Measurements from ENCODE around the gene DLGAP1.
"Not testable (repeated sequence)": the region's sequence is repeated elsewhere in the genome, so short reads cannot be mapped to it uniquely, and the experiment has no call there.

Gene DLGAP1

DNA sequence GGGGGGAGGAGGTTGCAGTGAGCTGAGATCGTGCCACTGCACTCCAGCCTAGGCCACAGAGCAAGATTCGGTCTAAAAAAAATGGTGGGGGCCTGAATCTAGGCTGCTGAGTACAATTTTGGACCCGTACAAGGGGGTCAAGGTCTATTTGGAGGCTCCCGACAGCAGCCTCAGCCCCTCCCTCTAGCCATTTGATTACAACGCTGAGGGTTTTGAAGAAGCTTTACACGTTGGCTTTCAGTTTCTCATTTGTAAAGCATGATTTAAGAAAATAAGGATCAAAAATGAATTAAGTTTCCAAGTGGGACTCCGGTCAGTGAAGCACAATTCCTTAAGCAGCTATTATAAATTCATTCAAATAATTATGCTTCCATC, 871.2 kb downstream of the DLGAP1 start:
- H3K79me2 ChIP-seq (ENCODE audit: insufficient read depth, low read length), result no peaks in the 10 kb centered on the region
- H3K9ac ChIP-seq (ENCODE audit: low read length), result no peak overlapping the region
- no peak overlapping the region for H3K4me3 ChIP-seq (ENCODE audit: low read depth, low read length, poor library complexity, severe bottlenecking)
- H3K4me1 ChIP-seq (ENCODE audit: insufficient read depth, low read length, severe bottlenecking), result peaks cover 37% of the 10 kb centered on the region
- H3K27ac ChIP-seq (ENCODE audit: low read depth, low read length, poor library complexity, severe bottlenecking), result no peak overlapping the region
- H2AFZ ChIP-seq (ENCODE audit: low read length), result no peak overlapping the region
- TF ChIP-seq, protein P1, sequence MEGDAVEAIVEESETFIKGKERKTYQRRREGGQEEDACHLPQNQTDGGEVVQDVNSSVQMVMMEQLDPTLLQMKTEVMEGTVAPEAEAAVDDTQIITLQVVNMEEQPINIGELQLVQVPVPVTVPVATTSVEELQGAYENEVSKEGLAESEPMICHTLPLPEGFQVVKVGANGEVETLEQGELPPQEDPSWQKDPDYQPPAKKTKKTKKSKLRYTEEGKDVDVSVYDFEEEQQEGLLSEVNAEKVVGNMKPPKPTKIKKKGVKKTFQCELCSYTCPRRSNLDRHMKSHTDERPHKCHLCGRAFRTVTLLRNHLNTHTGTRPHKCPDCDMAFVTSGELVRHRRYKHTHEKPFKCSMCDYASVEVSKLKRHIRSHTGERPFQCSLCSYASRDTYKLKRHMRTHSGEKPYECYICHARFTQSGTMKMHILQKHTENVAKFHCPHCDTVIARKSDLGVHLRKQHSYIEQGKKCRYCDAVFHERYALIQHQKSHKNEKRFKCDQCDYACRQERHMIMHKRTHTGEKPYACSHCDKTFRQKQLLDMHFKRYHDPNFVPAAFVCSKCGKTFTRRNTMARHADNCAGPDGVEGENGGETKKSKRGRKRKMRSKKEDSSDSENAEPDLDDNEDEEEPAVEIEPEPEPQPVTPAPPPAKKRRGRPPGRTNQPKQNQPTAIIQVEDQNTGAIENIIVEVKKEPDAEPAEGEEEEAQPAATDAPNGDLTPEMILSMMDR (IDR thresholded peaks at IDR 0.05; ENCODE audit: low read length), result no peak
- TF ChIP-seq EZH2 (IDR thresholded peaks at IDR 0.05; ENCODE audit: borderline replicate concordance, low read length), result no peak
- no peaks in the 10 kb centered on the region for H3K9me2 ChIP-seq (ENCODE audit: low read depth, low read length)
- no peak overlapping the region for H3K4me2 ChIP-seq (ENCODE audit: low read length)
- H3K27me3 ChIP-seq (ENCODE audit: insufficient read depth, low read length), result no peaks in the 10 kb centered on the region
- H3K9me3 ChIP-seq (ENCODE audit: low read length), result no peaks in the 10 kb centered on the region
- H4K20me1 ChIP-seq (ENCODE audit: insufficient read depth, low read length), result no peaks in the 10 kb centered on the region
- no peaks in the 10 kb centered on the region for H3K36me3 ChIP-seq (ENCODE audit: insufficient read depth, low read length)
- no peaks in the 10 kb centered on the region for H3F3A ChIP-seq (ENCODE audit: insufficient read depth, low read length)

DNA sequence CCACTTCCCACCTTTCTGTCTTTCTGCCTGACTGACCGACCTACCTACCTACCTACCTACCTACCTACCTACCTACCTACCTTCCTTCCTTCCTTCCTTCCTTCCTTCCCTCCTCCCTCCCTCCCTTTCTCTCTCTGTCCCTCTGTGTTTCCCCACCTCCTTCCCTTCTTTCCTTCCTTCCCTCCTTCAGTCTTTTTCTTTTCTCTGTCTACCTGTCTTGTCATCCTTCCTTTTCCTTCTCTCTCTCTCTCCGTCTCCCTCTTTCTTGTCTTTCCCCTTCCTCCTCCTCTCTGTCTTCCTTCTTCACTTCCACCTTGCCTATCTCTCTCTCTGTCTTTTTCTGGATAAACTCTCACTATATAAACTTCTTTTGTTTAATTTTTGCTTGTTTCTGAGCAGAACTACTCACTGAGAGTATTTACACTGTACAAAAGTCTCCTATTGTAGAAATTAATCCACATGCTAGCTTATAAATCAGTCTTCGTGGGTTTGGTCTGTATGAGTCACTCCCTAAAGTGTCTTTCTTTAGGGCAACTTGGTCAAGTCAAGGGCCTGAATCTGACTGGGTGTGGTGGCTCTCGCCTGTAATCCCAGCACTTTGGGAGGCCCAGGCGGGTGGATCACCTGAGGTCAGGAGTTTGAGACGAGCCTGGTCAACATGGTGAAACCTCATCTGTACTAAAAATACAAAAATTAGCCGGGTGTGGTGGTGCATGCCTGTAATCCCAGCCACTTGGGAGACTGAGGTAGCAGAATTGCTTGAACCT, 871.8 kb downstream of the DLGAP1 start:
- not testable (repeated sequence) for H4K20me1 ChIP-seq (ENCODE audit: insufficient read depth, low read length); H3K27ac ChIP-seq (ENCODE audit: low read depth, low read length, poor library complexity, severe bottlenecking); H3K9ac ChIP-seq (ENCODE audit: low read length); H3K9me3 ChIP-seq (ENCODE audit: low read length); H3K36me3 ChIP-seq (ENCODE audit: insufficient read depth, low read length); H3K4me2 ChIP-seq (ENCODE audit: low read length); H3K4me3 ChIP-seq (ENCODE audit: low read depth, low read length, poor library complexity, severe bottlenecking); H3F3A ChIP-seq (ENCODE audit: insufficient read depth, low read length); H3K27me3 ChIP-seq (ENCODE audit: insufficient read depth, low read length); H3K9me2 ChIP-seq (ENCODE audit: low read depth, low read length); H3K79me2 ChIP-seq (ENCODE audit: insufficient read depth, low read length); H2AFZ ChIP-seq (ENCODE audit: low read length)
- H3K4me1 ChIP-seq (ENCODE audit: insufficient read depth, low read length, severe bottlenecking), result peaks cover 37% of the 10 kb centered on the region

DNA sequence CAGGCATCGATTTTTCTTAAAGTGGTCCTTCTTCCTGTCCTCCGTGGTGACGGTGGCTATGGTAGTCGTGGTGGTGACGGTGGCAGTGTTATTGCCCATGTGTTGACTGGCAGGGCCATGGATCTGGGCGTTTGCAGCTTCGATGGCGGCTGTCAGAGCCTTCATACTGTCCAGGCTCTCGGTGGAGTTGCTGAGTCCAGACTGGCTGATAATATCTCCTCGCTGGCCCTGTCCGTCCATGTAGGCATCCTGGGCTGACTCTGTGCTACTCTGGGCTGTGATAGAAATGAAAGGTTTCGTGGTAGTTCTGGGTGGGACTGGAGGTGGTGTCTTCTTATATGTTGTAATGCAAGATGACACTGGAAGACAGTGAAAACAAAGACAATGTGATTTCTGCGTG, 873.2 kb downstream of the DLGAP1 start:
- H3K9ac ChIP-seq (ENCODE audit: low read length), result no peak overlapping the region
- H3K4me3 ChIP-seq (ENCODE audit: low read depth, low read length, poor library complexity, severe bottlenecking), result no peak overlapping the region
- H3K9me2 ChIP-seq (ENCODE audit: low read depth, low read length), result no peaks in the 10 kb centered on the region
- H4K20me1 ChIP-seq (ENCODE audit: insufficient read depth, low read length), result no peaks in the 10 kb centered on the region
- H2AFZ ChIP-seq (ENCODE audit: low read length), result no peak overlapping the region
- no peaks in the 10 kb centered on the region for H3K9me3 ChIP-seq (ENCODE audit: low read length)
- H3K27me3 ChIP-seq (ENCODE audit: insufficient read depth, low read length), result no peaks in the 10 kb centered on the region
- no peak overlapping the region for H3K4me2 ChIP-seq (ENCODE audit: low read length)
- no peaks in the 10 kb centered on the region for H3K79me2 ChIP-seq (ENCODE audit: insufficient read depth, low read length)
- TF ChIP-seq, protein P1 (IDR thresholded peaks at IDR 0.05; ENCODE audit: low read length), result no peak
- no peak for TF ChIP-seq EZH2 (IDR thresholded peaks at IDR 0.05; ENCODE audit: borderline replicate concordance, low read length)
- H3K36me3 ChIP-seq (ENCODE audit: insufficient read depth, low read length), result no peaks in the 10 kb centered on the region
- H3F3A ChIP-seq (ENCODE audit: insufficient read depth, low read length), result no peaks in the 10 kb centered on the region
- peaks cover 32% of the 10 kb centered on the region for H3K4me1 ChIP-seq (ENCODE audit: insufficient read depth, low read length, severe bottlenecking)
- no peak overlapping the region for H3K27ac ChIP-seq (ENCODE audit: low read depth, low read length, poor library complexity, severe bottlenecking)

DNA sequence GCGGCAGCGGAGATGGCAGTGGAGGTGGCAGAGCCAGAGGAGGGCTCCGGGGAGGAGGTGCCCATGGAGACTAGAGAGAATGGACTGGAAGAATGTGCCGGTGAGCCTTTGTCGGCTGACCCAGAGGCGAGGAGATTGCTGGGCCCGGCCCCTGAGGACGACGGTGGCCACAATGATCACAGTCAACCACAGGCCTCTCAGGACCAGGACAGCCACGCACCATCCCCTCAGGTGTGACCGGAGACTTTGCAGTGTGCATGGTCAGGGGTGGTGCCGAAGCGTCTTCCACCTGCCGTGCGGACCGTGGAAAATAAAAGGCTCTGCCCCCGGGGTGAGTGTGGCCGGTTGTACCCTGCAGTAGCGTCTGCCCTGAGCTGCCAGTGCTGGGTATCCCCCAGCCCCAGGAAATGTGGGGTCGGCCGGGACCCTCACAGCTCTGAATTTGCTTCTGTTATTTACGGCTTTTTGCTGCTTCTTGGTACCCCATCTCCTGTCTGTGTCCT, 874.5 kb downstream of the DLGAP1 start:
- H3K27ac ChIP-seq (ENCODE audit: low read depth, low read length, poor library complexity, severe bottlenecking); H3K4me2 ChIP-seq (ENCODE audit: low read length); H3K79me2 ChIP-seq (ENCODE audit: insufficient read depth, low read length); H3K27me3 ChIP-seq (ENCODE audit: insufficient read depth, low read length); H2AFZ ChIP-seq (ENCODE audit: low read length); H3F3A ChIP-seq (ENCODE audit: insufficient read depth, low read length); H3K9me2 ChIP-seq (ENCODE audit: low read depth, low read length); H3K4me3 ChIP-seq (ENCODE audit: low read depth, low read length, poor library complexity, severe bottlenecking); H4K20me1 ChIP-seq (ENCODE audit: insufficient read depth, low read length); H3K36me3 ChIP-seq (ENCODE audit: insufficient read depth, low read length); H3K9me3 ChIP-seq (ENCODE audit: low read length); H3K9ac ChIP-seq (ENCODE audit: low read length): not testable (repeated sequence)
- H3K4me1 ChIP-seq (ENCODE audit: insufficient read depth, low read length, severe bottlenecking), result peaks cover 19% of the 10 kb centered on the region

All from OCI-LY1 (cell line).